ENCODE results near the gene RPS6KL1. TPM values are rescaled to one million over a fixed set of nuclear protein-coding genes. Genes with fewer than 3 reads are reported as not detected.

RPS6KL1 gene
- total RNA-seq, 4 donors from 2014 or later, result 0.86 to 7.5 (median 1.8) TPM

DNA sequence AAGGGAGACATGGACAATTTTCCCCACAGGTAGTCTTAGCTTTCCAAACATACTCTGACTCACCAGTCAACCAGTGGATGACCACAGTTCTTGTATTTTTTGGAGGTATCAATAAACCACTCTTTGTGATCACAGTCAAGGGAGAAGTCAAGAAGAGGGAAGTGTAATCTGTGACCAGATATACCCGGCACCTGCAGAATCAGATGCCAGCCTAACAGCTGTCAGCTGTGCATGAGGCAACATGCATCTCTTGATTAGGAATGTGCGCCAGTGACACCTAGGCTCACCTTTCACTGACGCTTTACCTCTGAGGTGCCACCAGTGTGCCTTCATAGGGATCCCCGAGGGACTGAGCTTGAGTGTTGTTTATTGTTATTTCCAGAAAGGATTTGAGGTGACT is 67.1 kb downstream of the RPS6KL1 start:
- no peak for TF ChIP-seq EP300 (IDR thresholded peaks at IDR 0.05)
- TF ChIP-seq, protein P1, sequence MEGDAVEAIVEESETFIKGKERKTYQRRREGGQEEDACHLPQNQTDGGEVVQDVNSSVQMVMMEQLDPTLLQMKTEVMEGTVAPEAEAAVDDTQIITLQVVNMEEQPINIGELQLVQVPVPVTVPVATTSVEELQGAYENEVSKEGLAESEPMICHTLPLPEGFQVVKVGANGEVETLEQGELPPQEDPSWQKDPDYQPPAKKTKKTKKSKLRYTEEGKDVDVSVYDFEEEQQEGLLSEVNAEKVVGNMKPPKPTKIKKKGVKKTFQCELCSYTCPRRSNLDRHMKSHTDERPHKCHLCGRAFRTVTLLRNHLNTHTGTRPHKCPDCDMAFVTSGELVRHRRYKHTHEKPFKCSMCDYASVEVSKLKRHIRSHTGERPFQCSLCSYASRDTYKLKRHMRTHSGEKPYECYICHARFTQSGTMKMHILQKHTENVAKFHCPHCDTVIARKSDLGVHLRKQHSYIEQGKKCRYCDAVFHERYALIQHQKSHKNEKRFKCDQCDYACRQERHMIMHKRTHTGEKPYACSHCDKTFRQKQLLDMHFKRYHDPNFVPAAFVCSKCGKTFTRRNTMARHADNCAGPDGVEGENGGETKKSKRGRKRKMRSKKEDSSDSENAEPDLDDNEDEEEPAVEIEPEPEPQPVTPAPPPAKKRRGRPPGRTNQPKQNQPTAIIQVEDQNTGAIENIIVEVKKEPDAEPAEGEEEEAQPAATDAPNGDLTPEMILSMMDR (IDR thresholded peaks at IDR 0.05), result no peak
- TF ChIP-seq POLR2AphosphoS5 (IDR thresholded peaks at IDR 0.05), result no peak
- no peaks in the 10 kb centered on the region for H3K36me3 ChIP-seq
- H3K4me3 ChIP-seq, result no peak overlapping the region
- DNase-seq (ENCODE audit: low spot score in 2 of 2), result no peak
- no peak overlapping the region for H3K27ac ChIP-seq
- H3K27me3 ChIP-seq, result no peaks in the 10 kb centered on the region
- WGBS, result 58% methylated on average over 4 of the region's 4 CpGs
- H3K9me3 ChIP-seq, result no peaks in the 10 kb centered on the region
- peaks cover 19% of the 10 kb centered on the region for H3K4me1 ChIP-seq

DNA sequence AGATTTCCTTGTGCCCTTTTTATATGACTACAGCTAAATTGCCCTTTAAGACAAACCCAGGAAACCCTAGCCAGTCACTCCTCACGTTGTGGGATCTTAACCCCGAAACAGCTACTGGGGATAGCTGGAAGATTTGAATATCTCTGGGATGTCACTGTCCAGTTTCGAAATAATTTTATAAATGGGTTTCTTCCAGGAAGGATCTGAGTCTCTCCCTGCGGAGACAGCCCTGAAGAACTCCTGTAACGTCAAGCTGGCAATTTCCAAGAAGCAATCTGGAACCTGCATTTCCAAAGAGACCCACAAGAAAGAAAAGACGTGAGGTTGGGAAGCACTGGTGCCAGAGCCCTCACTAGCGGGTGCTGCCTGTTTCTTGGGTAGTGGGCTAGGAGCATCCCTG is 68.0 kb downstream of the RPS6KL1 start:
- no peaks in the 10 kb centered on the region for H3K36me3 ChIP-seq
- H3K9me3 ChIP-seq, result no peaks in the 10 kb centered on the region
- H3K4me3 ChIP-seq, result no peak overlapping the region
- TF ChIP-seq POLR2AphosphoS5 (IDR thresholded peaks at IDR 0.05) (no peak), POLR2A (IDR thresholded peaks at IDR 0.05) (no peak), EP300 (IDR thresholded peaks at IDR 0.05) (no peak)
- TF ChIP-seq, protein P1 (IDR thresholded peaks at IDR 0.05), result no peak
- H3K27me3 ChIP-seq, result no peaks in the 10 kb centered on the region
- peaks cover 15% of the 10 kb centered on the region for H3K4me1 ChIP-seq
- H3K27ac ChIP-seq, result no peak overlapping the region
- no peak for DNase-seq (ENCODE audit: low spot score in 2 of 2)
- WGBS, result 69% methylated on average over 7 of the region's 7 CpGs

Other genes starting within 250 kb of the RPS6KL1 start
- 10 to 100 TPM; 18.0 to 44.2 (median 30.1) TPM for gene AREL1, start 210.2 kb downstream of the RPS6KL1 start, total RNA-seq
- gene FCF1, start 210.1 kb downstream of the RPS6KL1 start, total RNA-seq, result 10 to 100 TPM; 25.3 to 32.5 (median 27.3) TPM
- gene YLPM1, start 159.9 kb downstream of the RPS6KL1 start, total RNA-seq, result 100 to 1,000 TPM in 1 of 4 donors, 10 to 100 TPM in 3; 42.9 to 118 (median 58.2) TPM
- under 1 TPM in 3 of 4 donors, not detected in 1; 0.10 to 0.97 (median 0.11) TPM for gene PROX2, start 47.1 kb downstream of the RPS6KL1 start, total RNA-seq
- 100 to 1,000 TPM in 1 of 4 donors, 10 to 100 TPM in 3; 79.1 to 190 (median 97.2) TPM for gene DLST, start 41.3 kb downstream of the RPS6KL1 start, total RNA-seq
- 10 to 100 TPM in 1 of 4 donors, 1 to 10 TPM in 3; 3.5 to 10.5 (median 7.9) TPM for gene PGF, start 32.3 kb upstream of the RPS6KL1 start, total RNA-seq
- gene EIF2B2, start 79.7 kb upstream of the RPS6KL1 start, total RNA-seq, result 10 to 100 TPM; 28.9 to 46.2 (median 33.8) TPM
- 10 to 100 TPM in 3 of 4 donors, 1 to 10 TPM in 1; 8.6 to 27.0 (median 14.1) TPM for gene MLH3, start 128.2 kb upstream of the RPS6KL1 start, total RNA-seq
- 10 to 100 TPM; 19.2 to 40.6 (median 23.0) TPM for gene ACYP1, start 140.8 kb upstream of the RPS6KL1 start, total RNA-seq
- gene ZC2HC1C, start 146.4 kb upstream of the RPS6KL1 start, total RNA-seq, result 1 to 10 TPM in 2 of 4 donors, under 1 TPM in 2; 0.32 to 5.9 (median 1.2) TPM
- gene NEK9, start 203.8 kb upstream of the RPS6KL1 start, total RNA-seq, result 10 to 100 TPM; 22.2 to 58.3 (median 34.3) TPM

All from suprapubic skin (tissue), 4 donors.